ENCODE data around the gene ATXN7L1.
"Not testable (repeated sequence)": the region's sequence is repeated elsewhere in the genome, so short reads cannot be mapped to it uniquely, and the experiment has no call there.

The ATXN7L1 gene

DNA sequence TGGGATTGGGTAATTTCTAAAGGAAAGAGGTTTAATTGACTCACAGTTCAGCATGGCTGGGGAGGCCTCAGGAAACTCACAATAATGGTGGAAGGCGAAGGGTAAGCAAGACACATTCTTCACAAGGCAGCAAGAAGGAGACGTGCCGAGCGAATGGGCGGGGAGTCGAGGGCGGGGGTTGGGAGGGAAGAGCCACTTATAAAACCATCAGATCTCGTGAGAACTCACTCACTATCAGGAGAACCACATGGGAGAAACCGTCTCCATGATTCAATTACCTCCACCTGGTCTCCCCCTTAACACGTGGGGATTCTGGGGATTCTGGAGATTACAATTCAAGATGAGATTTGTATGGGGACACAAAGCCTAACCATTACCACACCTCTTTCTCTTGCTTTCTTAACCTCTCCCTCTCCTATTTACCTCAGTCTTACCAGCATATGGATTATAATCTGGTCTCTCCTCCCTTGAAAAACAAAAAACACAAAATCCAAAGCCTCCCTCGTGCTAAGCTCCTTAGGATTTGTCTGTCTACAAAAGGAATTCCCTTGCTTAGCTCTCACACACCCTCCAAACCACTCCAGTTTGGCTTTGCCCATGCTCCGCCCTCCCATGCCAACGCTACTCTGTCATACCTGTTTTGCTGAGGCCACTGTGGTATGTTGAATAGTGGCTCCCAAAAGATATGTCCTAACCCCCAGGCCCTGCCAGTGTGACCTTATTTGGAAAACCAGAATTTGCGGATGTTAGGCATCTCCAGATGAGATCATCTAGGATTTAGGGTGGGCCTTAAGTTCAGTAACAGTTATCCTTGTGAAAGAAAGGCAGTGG is 275.5 kb downstream of the ATXN7L1 start:
- H3K27me3 ChIP-seq (ENCODE audit: low read depth, low read length): no peaks in the 10 kb centered on the region
- H3K36me3 ChIP-seq (replicated peaks; ENCODE audit: low read depth, low read length): no peaks in the 10 kb centered on the region
- no peak overlapping the region for H3K9ac ChIP-seq (ENCODE audit: low read length)
- H4K20me1 ChIP-seq (ENCODE audit: insufficient read depth, low read length): no peaks in the 10 kb centered on the region
- H3K4me2 ChIP-seq (ENCODE audit: low read length): no peak overlapping the region
- no peak overlapping the region for H3K27ac ChIP-seq (ENCODE audit: low read length)
- TF ChIP-seq, protein P1, sequence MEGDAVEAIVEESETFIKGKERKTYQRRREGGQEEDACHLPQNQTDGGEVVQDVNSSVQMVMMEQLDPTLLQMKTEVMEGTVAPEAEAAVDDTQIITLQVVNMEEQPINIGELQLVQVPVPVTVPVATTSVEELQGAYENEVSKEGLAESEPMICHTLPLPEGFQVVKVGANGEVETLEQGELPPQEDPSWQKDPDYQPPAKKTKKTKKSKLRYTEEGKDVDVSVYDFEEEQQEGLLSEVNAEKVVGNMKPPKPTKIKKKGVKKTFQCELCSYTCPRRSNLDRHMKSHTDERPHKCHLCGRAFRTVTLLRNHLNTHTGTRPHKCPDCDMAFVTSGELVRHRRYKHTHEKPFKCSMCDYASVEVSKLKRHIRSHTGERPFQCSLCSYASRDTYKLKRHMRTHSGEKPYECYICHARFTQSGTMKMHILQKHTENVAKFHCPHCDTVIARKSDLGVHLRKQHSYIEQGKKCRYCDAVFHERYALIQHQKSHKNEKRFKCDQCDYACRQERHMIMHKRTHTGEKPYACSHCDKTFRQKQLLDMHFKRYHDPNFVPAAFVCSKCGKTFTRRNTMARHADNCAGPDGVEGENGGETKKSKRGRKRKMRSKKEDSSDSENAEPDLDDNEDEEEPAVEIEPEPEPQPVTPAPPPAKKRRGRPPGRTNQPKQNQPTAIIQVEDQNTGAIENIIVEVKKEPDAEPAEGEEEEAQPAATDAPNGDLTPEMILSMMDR (IDR thresholded peaks at IDR 0.05; ENCODE audit: low read depth, low read length): no peak
- no peaks in the 10 kb centered on the region for H3K79me2 ChIP-seq (ENCODE audit: low read length)
- no peak overlapping the region for H2AFZ ChIP-seq (ENCODE audit: low read depth, low read length)
- no peak overlapping the region for H3K4me3 ChIP-seq (ENCODE audit: low read length)
- H3K4me1 ChIP-seq (ENCODE audit: low read length): no peaks in the 10 kb centered on the region
- no peaks in the 10 kb centered on the region for H3K9me3 ChIP-seq (ENCODE audit: insufficient read depth, low read length)

DNA sequence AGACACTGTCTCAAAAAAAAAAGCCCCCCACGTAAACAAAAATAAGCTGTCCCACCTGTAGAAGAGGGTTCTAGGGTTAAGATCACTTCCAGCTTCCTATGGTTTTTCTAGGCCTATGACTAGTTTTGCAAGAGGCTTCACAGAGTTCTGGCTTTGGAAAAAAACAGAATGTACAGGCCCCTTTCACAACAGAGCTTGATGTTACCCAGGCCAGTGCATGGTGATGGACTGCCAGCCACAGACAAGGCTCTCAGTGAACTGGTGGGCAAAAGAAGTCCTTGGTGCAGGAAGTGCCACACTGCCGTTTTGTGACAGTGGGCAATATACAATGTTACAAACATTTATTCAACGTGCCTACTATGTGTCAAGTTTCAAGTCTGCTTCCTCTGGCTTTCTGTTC is 276.8 kb downstream of the ATXN7L1 start:
- no peak overlapping the region for H2AFZ ChIP-seq (ENCODE audit: low read depth, low read length)
- TF ChIP-seq, protein P1 (IDR thresholded peaks at IDR 0.05; ENCODE audit: low read depth, low read length): no peak
- no peak for TF ChIP-seq EZH2phosphoT487 (IDR thresholded peaks at IDR 0.05; ENCODE audit: low read depth)
- H3K36me3 ChIP-seq (replicated peaks; ENCODE audit: low read depth, low read length): no peaks in the 10 kb centered on the region
- no peaks in the 10 kb centered on the region for H3K79me2 ChIP-seq (ENCODE audit: low read length)
- no peaks in the 10 kb centered on the region for H3K9me3 ChIP-seq (ENCODE audit: insufficient read depth, low read length)
- no peak overlapping the region for H3K4me2 ChIP-seq (ENCODE audit: low read length)
- no peak overlapping the region for H3K4me3 ChIP-seq (ENCODE audit: low read length)
- H3K27me3 ChIP-seq (ENCODE audit: low read depth, low read length): no peaks in the 10 kb centered on the region
- H3K9ac ChIP-seq (ENCODE audit: low read length): no peak overlapping the region
- peaks cover 3% of the 10 kb centered on the region; the same call in 1 of the 2 replicates for H3K4me1 ChIP-seq (ENCODE audit: low read length)
- H4K20me1 ChIP-seq (ENCODE audit: insufficient read depth, low read length): no peaks in the 10 kb centered on the region
- no peak overlapping the region for H3K27ac ChIP-seq (ENCODE audit: low read length)

DNA sequence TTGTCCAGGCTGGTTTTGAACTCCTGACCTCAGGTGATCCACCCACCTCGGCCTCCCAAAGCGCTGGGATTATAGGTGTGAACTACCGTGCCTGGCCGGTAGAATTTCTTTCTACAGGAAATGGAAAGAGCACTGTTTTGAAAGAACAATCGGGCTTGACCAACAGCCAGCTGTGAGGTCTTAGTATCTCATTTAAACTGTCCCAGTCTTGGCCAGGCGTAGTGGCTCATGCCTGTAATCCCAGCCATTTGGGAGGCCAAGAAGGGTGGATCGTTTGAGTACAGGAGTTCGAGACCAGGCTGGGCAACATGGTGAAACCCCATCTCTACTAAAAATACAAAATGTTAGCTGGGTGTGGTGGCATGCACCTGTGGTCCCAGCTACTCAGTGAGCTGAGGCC is 277.3 kb downstream of the ATXN7L1 start:
- H3K9ac ChIP-seq (ENCODE audit: low read length); H3K79me2 ChIP-seq (ENCODE audit: low read length); H3K27ac ChIP-seq (ENCODE audit: low read length); H4K20me1 ChIP-seq (ENCODE audit: insufficient read depth, low read length); H3K27me3 ChIP-seq (ENCODE audit: low read depth, low read length); H2AFZ ChIP-seq (ENCODE audit: low read depth, low read length); H3K36me3 ChIP-seq (replicated peaks; ENCODE audit: low read depth, low read length); H3K4me3 ChIP-seq (ENCODE audit: low read length); H3K4me1 ChIP-seq (ENCODE audit: low read length); H3K4me2 ChIP-seq (ENCODE audit: low read length); H3K9me3 ChIP-seq (ENCODE audit: insufficient read depth, low read length): not testable (repeated sequence)

DNA sequence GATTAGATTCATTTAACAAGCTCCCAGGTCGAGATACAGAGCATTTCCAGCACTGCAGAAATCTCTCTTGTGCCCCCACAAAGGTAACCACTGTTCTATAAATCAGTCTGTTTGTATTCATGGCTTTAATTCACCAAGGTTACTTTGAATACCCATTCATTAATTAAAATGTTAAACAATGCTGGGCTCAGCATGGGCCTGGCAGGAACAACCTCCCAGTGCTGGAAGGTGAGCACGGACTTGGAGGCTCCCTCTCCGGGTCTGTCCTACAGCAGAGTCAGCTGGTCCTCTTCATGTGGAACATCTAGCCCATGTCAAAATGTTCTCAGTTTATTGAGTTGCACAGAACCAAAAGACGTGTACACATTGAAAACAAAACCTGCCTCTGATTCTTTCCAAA is 279.5 kb downstream of the ATXN7L1 start:
- Histone ChIP-seq H4K20me1 (ENCODE audit: insufficient read depth, low read length) (no peaks in the 10 kb centered on the region), H2AFZ (ENCODE audit: low read depth, low read length) (no peak overlapping the region), H3K9ac (ENCODE audit: low read length) (no peak overlapping the region), H3K4me3 (ENCODE audit: low read length) (no peak overlapping the region), H3K27me3 (ENCODE audit: low read depth, low read length) (no peaks in the 10 kb centered on the region), H3K4me2 (ENCODE audit: low read length) (no peak overlapping the region), H3K9me3 (ENCODE audit: insufficient read depth, low read length) (no peaks in the 10 kb centered on the region), H3K36me3 (replicated peaks; ENCODE audit: low read depth, low read length) (no peaks in the 10 kb centered on the region), H3K79me2 (ENCODE audit: low read length) (no peaks in the 10 kb centered on the region), H3K4me1 (ENCODE audit: low read length) (peaks cover 20% of the 10 kb centered on the region), H3K27ac (ENCODE audit: low read length) (no peak overlapping the region)
- TF ChIP-seq, protein P1 (IDR thresholded peaks at IDR 0.05; ENCODE audit: low read depth, low read length): no peak
- TF ChIP-seq EZH2phosphoT487 (IDR thresholded peaks at IDR 0.05; ENCODE audit: low read depth): no peak

Measured in OCI-LY3 (cell line).